Peyer's patch (tissue), 4 donors: ENCODE results near the gene KRT3. TPM values are rescaled to one million over a fixed set of nuclear protein-coding genes. Genes with fewer than 3 reads are reported as not detected.

ENCODE experiments used
- DNase-seq, 3 donors: peaks; one replicate each; pipeline ENCODE4 v3.0.0-alpha.2; 2017 to 2019
- H3K27ac ChIP-seq, 4 donors: fragments of 200-600 bp; sonication (generic); one replicate each; pipeline ENCODE4 v1.5.1; 2016 to 2019
- H3K27me3 ChIP-seq, 2 donors: fragments of 200-600 bp; sonication (generic); one replicate each; pipeline ENCODE4 v1.5.1; 2019
- H3K36me3 ChIP-seq, 3 donors: fragments of 200-600 bp; sonication (generic); one replicate each; pipeline ENCODE4 v1.5.1; 2016 to 2019
- H3K4me1 ChIP-seq, 4 donors: fragments of 200-600 bp; sonication (generic); one replicate each; pipeline ENCODE4 v1.5.1; 2016 to 2019
- H3K4me3 ChIP-seq, 4 donors: fragments of 200-600 bp; sonication (generic); 1 replicate in 3 of 4; 2 replicates in 1 of 4; pipeline ENCODE4 v1.5.1; 2016 to 2019; ENCODE audit warnings: mild to moderate bottlenecking in 1 of 4
- H3K9me3 ChIP-seq, 4 donors: fragments of 200-600 bp; sonication (generic); one replicate each; pipeline ENCODE4 v1.5.1; 2016 to 2019; ENCODE audit warnings: mild to moderate bottlenecking in 1 of 4
- POLR2A ChIP-seq, 2 donors: fragments of 450-650 bp; IDR thresholded peaks; one replicate each; pipeline ENCODE4 v1.5.1; 2017; ENCODE audit warnings: antibody characterized with exemption in 2 of 2, mild to moderate bottlenecking in 2 of 2, moderate library complexity in 2 of 2
- small RNA-seq, 2 donors: library from RNA; depleted of rRNA; stranded (forward); fragments of <200 nt; gene quantifications; one replicate each; pipeline ENCODE3, GENCODE V24; 2016
- total RNA-seq, 4 donors: library from RNA; depleted of rRNA; stranded (reverse); fragments of >200 nt; gene quantifications; one replicate each; pipeline ENCODE4 v1.1.0, GENCODE V29; 2016
- TF ChIP-seq, protein P1 (sequence below), 6 experiments: fragments of 450-650 bp in 4 of 6; fragments of 200-600 bp in 2 of 6; sonication (generic) in 1 of 6; IDR thresholded peaks; one replicate each; pipeline ENCODE4 v1.5.1; 2017 to 2019; ENCODE audit warnings: antibody characterized with exemption in 6 of 6, mild to moderate bottlenecking in 3 of 6, moderate library complexity in 1 of 6

The KRT3 gene
- total RNA-seq, 4 donors from 2014 or later: not detected

DNA sequence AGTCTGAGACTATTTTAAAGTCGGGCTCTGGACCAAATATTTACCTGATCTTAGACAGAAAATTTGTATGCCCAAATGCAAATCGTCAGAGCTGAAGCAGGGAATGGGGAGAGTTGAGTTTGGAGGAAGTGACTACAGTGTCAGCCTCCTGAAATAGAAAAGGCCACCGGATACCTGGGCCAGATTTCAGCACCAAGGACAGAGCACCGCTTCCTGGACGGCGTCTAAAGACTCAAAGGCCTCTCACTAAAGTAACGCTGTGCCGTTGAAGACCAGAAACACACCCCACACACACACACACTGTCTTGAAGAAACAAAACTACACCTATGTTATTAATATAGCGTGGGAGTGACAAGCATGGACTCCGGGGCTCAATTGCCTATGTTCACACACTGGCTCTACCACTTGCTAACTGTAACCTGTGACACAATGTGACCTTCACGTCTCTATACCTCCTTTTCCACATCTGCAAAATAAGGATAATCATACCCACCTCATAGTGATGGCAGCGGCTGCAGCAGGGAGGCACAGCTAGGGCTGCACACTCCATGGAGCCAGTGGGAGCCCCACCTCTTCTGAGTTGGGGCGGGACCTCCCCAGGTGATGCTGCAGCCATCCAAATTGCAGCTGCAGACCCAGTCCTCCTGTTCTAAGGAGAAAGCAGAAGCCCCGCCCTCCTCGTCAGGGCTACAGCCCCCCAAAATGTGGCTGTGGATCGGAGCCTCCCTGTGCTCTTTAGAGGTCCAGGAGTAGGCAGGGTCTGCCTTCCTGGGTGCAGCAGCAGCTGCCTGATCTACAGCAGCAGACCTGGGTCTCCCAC, 54.3 kb downstream of the KRT3 start:
- TF ChIP-seq, protein P1, sequence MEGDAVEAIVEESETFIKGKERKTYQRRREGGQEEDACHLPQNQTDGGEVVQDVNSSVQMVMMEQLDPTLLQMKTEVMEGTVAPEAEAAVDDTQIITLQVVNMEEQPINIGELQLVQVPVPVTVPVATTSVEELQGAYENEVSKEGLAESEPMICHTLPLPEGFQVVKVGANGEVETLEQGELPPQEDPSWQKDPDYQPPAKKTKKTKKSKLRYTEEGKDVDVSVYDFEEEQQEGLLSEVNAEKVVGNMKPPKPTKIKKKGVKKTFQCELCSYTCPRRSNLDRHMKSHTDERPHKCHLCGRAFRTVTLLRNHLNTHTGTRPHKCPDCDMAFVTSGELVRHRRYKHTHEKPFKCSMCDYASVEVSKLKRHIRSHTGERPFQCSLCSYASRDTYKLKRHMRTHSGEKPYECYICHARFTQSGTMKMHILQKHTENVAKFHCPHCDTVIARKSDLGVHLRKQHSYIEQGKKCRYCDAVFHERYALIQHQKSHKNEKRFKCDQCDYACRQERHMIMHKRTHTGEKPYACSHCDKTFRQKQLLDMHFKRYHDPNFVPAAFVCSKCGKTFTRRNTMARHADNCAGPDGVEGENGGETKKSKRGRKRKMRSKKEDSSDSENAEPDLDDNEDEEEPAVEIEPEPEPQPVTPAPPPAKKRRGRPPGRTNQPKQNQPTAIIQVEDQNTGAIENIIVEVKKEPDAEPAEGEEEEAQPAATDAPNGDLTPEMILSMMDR (IDR thresholded peaks at IDR 0.05): no peak
- no peak for TF ChIP-seq POLR2A (IDR thresholded peaks at IDR 0.05)
- DNase-seq: peak in 1 of 3 donors; percentile 74
- no peaks in the 10 kb centered on the region for H3K27me3 ChIP-seq

DNA sequence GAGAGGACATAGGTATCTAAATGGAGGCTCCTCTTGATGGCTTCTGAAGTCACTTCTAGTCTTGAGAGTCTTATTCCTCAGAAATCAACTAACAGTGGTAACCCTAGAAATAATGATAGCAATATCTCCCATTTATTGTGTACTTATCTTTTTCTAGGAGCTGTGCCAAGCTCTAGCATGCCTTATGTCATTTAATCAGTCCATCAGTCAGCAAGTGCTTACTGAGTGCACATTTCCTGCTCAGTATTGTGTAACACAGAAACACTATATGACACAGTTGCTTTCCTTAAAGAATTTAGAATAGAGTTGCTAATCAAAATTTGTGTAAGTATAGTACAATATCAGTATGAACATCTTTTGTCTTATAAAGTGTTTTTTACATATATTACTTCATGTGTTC, 55.3 kb downstream of the KRT3 start:
- TF ChIP-seq, protein P1 (IDR thresholded peaks at IDR 0.05): no peak
- TF ChIP-seq POLR2A (IDR thresholded peaks at IDR 0.05): no peak
- H3K9me3 ChIP-seq: no peaks in the 10 kb centered on the region
- no peak overlapping the region for H3K4me3 ChIP-seq
- no peak overlapping the region for H3K27ac ChIP-seq
- no peaks in the 10 kb centered on the region for H3K36me3 ChIP-seq
- no peak for DNase-seq
- no peaks in the 10 kb centered on the region for H3K27me3 ChIP-seq
- H3K4me1 ChIP-seq: no peaks in the 10 kb centered on the region

More for the DNA sequence above, 54.3 kb downstream of the KRT3 start:
- Histone ChIP-seq H3K4me3 (no peak overlapping the region), H3K4me1 (no peaks in the 10 kb centered on the region), H3K9me3 (no peaks in the 10 kb centered on the region), H3K27ac (no peak overlapping the region), H3K36me3 (no peaks in the 10 kb centered on the region)

DNA sequence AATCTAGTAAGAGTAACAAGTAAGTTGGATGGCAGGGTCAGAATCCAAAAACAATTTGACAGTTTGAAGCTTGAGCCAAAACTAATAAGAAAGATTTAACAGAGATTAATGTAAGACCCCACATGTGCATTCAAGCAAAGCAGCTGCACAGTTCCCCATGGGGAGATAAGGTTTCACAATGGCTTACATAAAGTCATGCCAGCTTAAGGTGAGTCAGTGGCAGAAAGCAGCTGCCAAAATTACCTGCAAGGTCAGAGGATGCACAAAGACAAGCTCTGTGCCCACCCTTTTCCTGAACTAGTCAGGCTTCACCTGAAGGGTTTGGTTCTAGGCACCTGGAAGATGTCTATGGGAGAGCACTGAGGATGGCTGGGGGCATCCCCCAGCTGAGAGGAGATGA, 56.0 kb downstream of the KRT3 start:
- Histone ChIP-seq H3K4me3 (no peak overlapping the region), H3K4me1 (no peaks in the 10 kb centered on the region), H3K9me3 (no peaks in the 10 kb centered on the region), H3K27ac (no peak overlapping the region), H3K27me3 (no peaks in the 10 kb centered on the region), H3K36me3 (no peaks in the 10 kb centered on the region)
- TF ChIP-seq, protein P1 (IDR thresholded peaks at IDR 0.05): no peak
- no peak for TF ChIP-seq POLR2A (IDR thresholded peaks at IDR 0.05)
- no peak for DNase-seq

Small RNAs within 50 kb of the gene (small RNA-seq; reads per million reads assigned to genes)
- gene AC107016.2: 0 reads per million in 2 donors

Other genes starting within 250 kb of the KRT3 start
- gene KRT71, start 243.0 kb downstream of the KRT3 start, total RNA-seq: not detected
- gene KRT74, start 222.3 kb downstream of the KRT3 start, total RNA-seq: not detected
- 1 to 10 TPM in 3 of 4 donors, not detected in 1; 1.1 to 4.5 (median 2.3) TPM for gene KRT72, start 194.7 kb downstream of the KRT3 start, total RNA-seq
- gene KRT73, start 177.6 kb downstream of the KRT3 start, total RNA-seq: 1 to 10 TPM in 1 of 4 donors, under 1 TPM in 1, not detected in 2; 0.40 to 1.2 TPM
- gene KRT2, start 143.9 kb downstream of the KRT3 start, total RNA-seq: 1 to 10 TPM in 1 of 4 donors, under 1 TPM in 1, not detected in 2; 0.47 to 2.5 TPM
- 1 to 10 TPM in 1 of 4 donors, under 1 TPM in 2, not detected in 1; 0.76 to 1.7 (median 0.94) TPM for gene KRT1, start 115.7 kb downstream of the KRT3 start, total RNA-seq
- not detected for gene KRT77, start 92.6 kb downstream of the KRT3 start, total RNA-seq
- not detected for gene KRT76, start 18.8 kb downstream of the KRT3 start, total RNA-seq
- not detected for gene KRT4, start 18.0 kb upstream of the KRT3 start, total RNA-seq
- not detected for gene KRT79, start 38.2 kb upstream of the KRT3 start, total RNA-seq
- not detected for gene KRT78, start 52.9 kb upstream of the KRT3 start, total RNA-seq
- gene KRT8, start 109.0 kb upstream of the KRT3 start, total RNA-seq: 1,000 to 10,000 TPM; 1,046 to 2,452 (median 2,098) TPM
- gene KRT18, start 153.0 kb upstream of the KRT3 start, total RNA-seq: 100 to 1,000 TPM; 320 to 614 (median 477) TPM
- 100 to 1,000 TPM; 234 to 531 (median 250) TPM for gene EIF4B, start 210.3 kb upstream of the KRT3 start, total RNA-seq